A549 treated with AZD9567 at 1 μM for 4 hours (cell line): ENCODE results near the gene KMT2C. TPM values are rescaled to one million over a fixed set of nuclear protein-coding genes. Genes with fewer than 3 reads are reported as not detected.

Experiments
- total RNA-seq: library from RNA; stranded (reverse); fragments of 200-300 nt; extraction: Qiagen RNA extraction; gene quantifications from 5 replicates; pipeline ENCODE4 v1.2.3, GENCODE V29; 2022; ENCODE audit not compliant: insufficient read depth

KMT2C gene
- 5.8 to 11.6 TPM (median 7.6 TPM) in 5 replicates for total RNA-seq

DNA sequence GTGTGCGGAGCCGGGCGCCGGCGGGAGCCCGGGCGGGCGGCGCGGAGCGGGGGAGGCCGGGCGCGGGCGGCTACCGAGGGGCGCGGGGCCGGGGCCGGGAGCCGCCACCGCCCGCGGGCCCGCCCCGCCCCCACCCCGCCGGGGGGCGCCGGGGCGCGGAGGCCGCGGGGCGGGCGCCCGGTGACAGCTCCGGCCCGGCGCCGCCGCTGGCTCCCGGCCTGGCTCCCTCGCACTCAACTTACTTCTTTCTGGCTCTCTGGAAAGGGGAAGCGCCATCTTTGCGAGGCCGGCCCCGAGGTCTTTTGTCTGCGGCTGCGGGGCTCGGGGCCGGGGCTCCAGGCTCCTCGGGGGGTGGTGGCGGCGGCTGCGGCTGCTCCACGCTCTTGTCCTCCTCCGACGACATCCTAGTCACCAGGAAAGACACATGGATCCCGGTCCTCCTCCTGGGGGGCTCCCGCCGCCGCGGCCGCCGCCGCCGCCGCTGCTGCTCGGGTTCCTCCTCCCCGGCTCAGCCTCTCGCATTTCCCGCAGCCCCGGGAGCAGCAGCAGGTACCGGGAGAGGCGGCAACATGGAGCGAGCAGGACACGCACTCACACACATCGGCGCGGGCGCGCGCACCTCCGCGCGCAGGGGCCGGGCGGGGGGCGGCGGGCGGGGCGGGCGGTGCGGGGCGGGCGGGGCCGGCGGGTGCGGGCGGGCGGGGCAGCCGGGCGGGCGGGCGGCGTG, at the start of gene KMT2C:
KMT2C (minus strand) TSS at position 620 of the 727 bp plus-strand sequence; CDS start at position 403, 217 bp downstream.

Other genes starting within 250 kb of the KMT2C start
- 3.7 to 6.6 TPM (median 5.0 TPM) in 5 replicates for gene XRCC2, start 240.1 kb upstream of the KMT2C start, total RNA-seq